NCI-H2227 (cell line): ENCODE data around the gene C2orf15.
"Not testable (repeated sequence)": the region's sequence is repeated elsewhere in the genome, so short reads cannot be mapped to it uniquely, and the experiment has no call there.

Experiments used
- DNase-seq: peaks from one replicate; lab custom pipeline; 2025; ENCODE audit not compliant: unreplicated experiment; lab: John Stamatoyannopoulos, UW

Gene C2orf15

GRCh38 chr2:99141110-99142108 is at the start of gene C2orf15:
Gene C2orf15, plus strand, starts transcription at chr2:99141707. Its CDS starts 8,852 bp downstream, at chr2:99150559.
- peak; percentile 98 for DNase-seq

- DNase-seq: no peak
Observed at GRCh38 chr2:99096728-99097127, 44.8 kb upstream of the C2orf15 start.

GRCh38 chr2:99101697-99102096 is 39.8 kb upstream of the C2orf15 start:
- no peak for DNase-seq

- DNase-seq: no peak
Observed at GRCh38 chr2:99104006-99104405, 37.5 kb upstream of the C2orf15 start.

GRCh38 chr2:99106913-99107312 is 34.6 kb upstream of the C2orf15 start:
- DNase-seq: no peak

GRCh38 chr2:99111236-99111635 is 30.3 kb upstream of the C2orf15 start:
- no peak for DNase-seq

GRCh38 chr2:99111945-99112344 is 29.6 kb upstream of the C2orf15 start:
- DNase-seq: no peak

- no peak for DNase-seq
Observed at GRCh38 chr2:99112617-99113016, 28.9 kb upstream of the C2orf15 start.

GRCh38 chr2:99127981-99128380 is 13.5 kb upstream of the C2orf15 start:
- DNase-seq: no peak

- not testable (repeated sequence) for DNase-seq
Observed at GRCh38 chr2:99135044-99135556, 6.4 kb upstream of the C2orf15 start.

- DNase-seq: no peak
Observed at GRCh38 chr2:99139003-99139402, 2.5 kb upstream of the C2orf15 start.

- no peak for DNase-seq
Observed at GRCh38 chr2:99140056-99140859, 1.2 kb upstream of the C2orf15 start.

- peak; percentile 82 for DNase-seq
Observed at GRCh38 chr2:99140860-99141109, 722 bp upstream of the C2orf15 start.

- DNase-seq: no peak
Observed at GRCh38 chr2:99150706-99151105, 9.2 kb downstream of the C2orf15 start.

GRCh38 chr2:99152199-99152895 is 10.8 kb downstream of the C2orf15 start:
- DNase-seq: no peak

GRCh38 chr2:99153921-99154604 is 12.6 kb downstream of the C2orf15 start:
- peak; percentile 7 for DNase-seq

GRCh38 chr2:99154643-99155536 is 13.4 kb downstream of the C2orf15 start, which contains the start of the genes LIPT1 and TSGA10:
Gene LIPT1, plus strand, starts transcription at chr2:99154967. Its CDS starts 6,991 bp downstream, at chr2:99161958.
Gene TSGA10, minus strand, starts transcription at chr2:99154942. Its CDS starts 45,503 bp downstream, at chr2:99109439.
- DNase-seq: peak; percentile 96

- DNase-seq: no peak
Observed at GRCh38 chr2:99156891-99157290, 15.4 kb downstream of the C2orf15 start.

- no peak for DNase-seq
Observed at GRCh38 chr2:99158599-99158998, 17.1 kb downstream of the C2orf15 start.
